Stomach (tissue), 9 donors: ENCODE data around the gene BBLN. TPM values are rescaled to one million over a fixed set of nuclear protein-coding genes. Genes with fewer than 3 reads are reported as not detected.
A peak's percentile ranks its signal among the peaks of the same experiment; 100 is the strongest.

ENCODE experiments used
- DNase-seq, 2 donors: peaks; one replicate each; pipeline versions ENCODE4 v3.0.0 to v3.0.0-alpha.2; 2013 to 2019
- H3K27ac ChIP-seq, 5 donors: fragments of 200-600 bp in 4 of 5; sonication (generic) in 4 of 5; one replicate each; pipeline ENCODE4 v1.5.1; 2013 to 2019; ENCODE audit warnings: mild to moderate bottlenecking in 1 of 5, moderate library complexity in 1 of 5
- H3K27me3 ChIP-seq, 3 donors: fragments of 200-600 bp; sonication (generic); one replicate each; pipeline ENCODE4 v1.5.1; 2017 to 2019; ENCODE audit warnings: mixed run types in 1 of 3
- H3K36me3 ChIP-seq, 4 donors: fragments of 200-600 bp; sonication (generic); 1 replicate in 3 of 4; 2 replicates in 1 of 4; pipeline ENCODE4 v1.5.1; 2016 to 2019
- H3K4me1 ChIP-seq, 4 donors: fragments of 200-600 bp; sonication (generic); one replicate each; pipeline ENCODE4 v1.5.1; 2016 to 2019
- H3K4me3 ChIP-seq, 4 donors: fragments of 200-600 bp; sonication (generic) in 3 of 4; one replicate each; pipeline ENCODE4 v1.5.1; 2016 to 2019; ENCODE audit warnings: mild to moderate bottlenecking in 1 of 4
- H3K9me3 ChIP-seq, 4 donors: fragments of 200-600 bp; sonication (generic); one replicate each; pipeline ENCODE4 v1.5.1; 2016 to 2019
- CTCF ChIP-seq, 7 experiments: fragments of 450-650 bp in 4 of 7; fragments of 200-600 bp in 3 of 7; sonication (generic) in 3 of 7; IDR thresholded peaks; one replicate each; pipeline ENCODE4 v1.5.1; 2016 to 2019; ENCODE audit warnings: antibody characterized with exemption in 7 of 7, control low read depth in 2 of 7, mild to moderate bottlenecking in 1 of 7
- EP300 ChIP-seq: sonication (generic); formaldehyde crosslinking; IDR thresholded peaks from one replicate; pipeline ENCODE4 v1.6.1; 2017; ENCODE audit warnings: antibody characterized with exemption
- POLR2A ChIP-seq, 4 donors: fragments of 450-650 bp; IDR thresholded peaks; one replicate each; pipeline ENCODE4 v1.6.1; 2016; ENCODE audit warnings: antibody characterized with exemption in 4 of 4, control low read depth in 2 of 4, mild to moderate bottlenecking in 1 of 4, moderate library complexity in 1 of 4
- POLR2AphosphoS5 ChIP-seq, 3 donors: sonication (generic); formaldehyde crosslinking; IDR thresholded peaks; one replicate each; pipeline ENCODE4 v1.6.1; 2016; ENCODE audit warnings: antibody characterized with exemption in 3 of 3
- WGBS, 5 donors: extraction: QIAGEN DNeasy Blood & Tissue Kit in 3 of 5; methylation state at CpG; one replicate each; pipeline versions ENCODE4 v1.1.5 to v1.1.7; 2013 to 2018; 5-methylcytosine and 5-hydroxymethylcytosine counted together
- intact Hi-C: fragments of 100-400 bp; cut with DNase I; formaldehyde crosslinking; loops from one replicate; pipeline ENCODE4 v1.15.1; 2023; ENCODE audit warnings: low total_unique reads
- polyA plus RNA-seq, 3 donors: library from polyadenylated mRNA; stranded (reverse); fragments of 200-250 nt; gene quantifications; one replicate each; pipeline ENCODE4 v1.2.3, GENCODE V29; 2013
- total RNA-seq, 5 donors: library from RNA; depleted of rRNA; stranded (reverse); fragments of >200 nt; gene quantifications; one replicate each; pipeline versions ENCODE4 v1.1.0 to v1.2.3, GENCODE V29; 2014 to 2016
- donor health status: healthy with polysubstance abuse.
- donor health status: Bipolar disorder and iron deficiency.
- donor health status: healthy.

Gene BBLN
- total and polyA plus RNA-seq, 8 donors, result 17.8 to 193 (median 147) TPM; not detected in 1

- peaks cover 22 to 28% (median 24%) of the 10 kb centered on the region in 4 donors for H3K4me1 ChIP-seq
- DNase-seq, result peak in 1 of 2 donors; percentile 11
- peaks cover 36 to 56% (median 53%) of the 10 kb centered on the region in 4 donors for H3K36me3 ChIP-seq
- intact Hi-C loops, result no loop called here
- H3K9me3 ChIP-seq, result no peaks in the 10 kb centered on the region
- no peaks in the 10 kb centered on the region for H3K27me3 ChIP-seq
- H3K27ac ChIP-seq, result no peak overlapping the region
- 90 to 94% (median 92%) methylated on average over 16 to 21 of the region's 21 CpGs for WGBS, 5 donors
- no peak for TF ChIP-seq CTCF (IDR thresholded peaks at IDR 0.05)
- TF ChIP-seq POLR2A (IDR thresholded peaks at IDR 0.05), result no peak
- TF ChIP-seq EP300, result no peak
- no peak for TF ChIP-seq POLR2AphosphoS5 (IDR thresholded peaks at IDR 0.05)
- H3K4me3 ChIP-seq, result no peak overlapping the region
Measured at GRCh38 chr9:128123451-128124080, 36.5 kb upstream of the BBLN start.

- Histone ChIP-seq H3K4me1 (peaks cover 30 to 36% (median 33%) of the 10 kb centered on the region in 4 donors), H3K4me3 (no peak overlapping the region), H3K27ac (no peak overlapping the region), H3K36me3 (peaks cover 36 to 56% (median 53%) of the 10 kb centered on the region in 4 donors), H3K9me3 (no peaks in the 10 kb centered on the region), H3K27me3 (no peaks in the 10 kb centered on the region)
- intact Hi-C loops, result no loop called here
- TF ChIP-seq CTCF (IDR thresholded peaks at IDR 0.05) (no peak), EP300 (no peak), POLR2AphosphoS5 (IDR thresholded peaks at IDR 0.05) (no peak), POLR2A (IDR thresholded peaks at IDR 0.05) (no peak)
- DNase-seq, result peak in 1 of 2 donors; percentile 17
- WGBS, 5 donors, result 81 to 89% (median 84%) methylated on average over 8 of the region's 8 CpGs
Measured at GRCh38 chr9:128124451-128124850, 35.6 kb upstream of the BBLN start.

- H3K27me3 ChIP-seq, result no peaks in the 10 kb centered on the region
- peak; percentile 82 to 85 for DNase-seq
- peak overlapping the region in 3 of 5 donors; percentile 16 to 96 (median 20) for H3K27ac ChIP-seq
- no peaks in the 10 kb centered on the region for H3K9me3 ChIP-seq
- H3K4me1 ChIP-seq, result peaks cover 33 to 40% (median 38%) of the 10 kb centered on the region in 4 donors
- peak overlapping the region in 2 of 4 donors; percentile 73 to 95 for H3K4me3 ChIP-seq
- peaks cover 36 to 54% (median 51%) of the 10 kb centered on the region in 4 donors for H3K36me3 ChIP-seq
- 60 to 66% (median 62%) methylated on average over 7 to 16 of the region's 16 CpGs for WGBS, 5 donors
- TF ChIP-seq CTCF (IDR thresholded peaks at IDR 0.05) (peak in 4 of 7 experiments; percentile 16 to 72 (median 30)), POLR2AphosphoS5 (IDR thresholded peaks at IDR 0.05) (no peak), EP300 (no peak), POLR2A (IDR thresholded peaks at IDR 0.05) (no peak)
- intact Hi-C loops, result no loop called here
Measured at GRCh38 chr9:128124873-128125579, 35.0 kb upstream of the BBLN start.

- Histone ChIP-seq H3K27me3 (peaks cover 0 to under 1% (median 0%) of the 10 kb centered on the region in 3 donors), H3K4me1 (peaks cover 33 to 40% (median 38%) of the 10 kb centered on the region in 4 donors), H3K9me3 (no peaks in the 10 kb centered on the region), H3K4me3 (peak overlapping the region in 3 of 4 donors; percentile 73 to 99 (median 95)), H3K36me3 (peaks cover 35 to 46% (median 44%) of the 10 kb centered on the region in 4 donors), H3K27ac (peak overlapping the region in 3 of 5 donors; percentile 16 to 97 (median 96))
- DNase-seq, result no peak
- intact Hi-C loops, result no loop called here
- TF ChIP-seq POLR2A (IDR thresholded peaks at IDR 0.05) (no peak), CTCF (IDR thresholded peaks at IDR 0.05) (no peak), POLR2AphosphoS5 (IDR thresholded peaks at IDR 0.05) (no peak), EP300 (no peak)
- WGBS, 5 donors, result 43 to 56% (median 53%) methylated on average over 8 to 10 of the region's 10 CpGs
Measured at GRCh38 chr9:128125580-128126354, 34.3 kb upstream of the BBLN start.
